ENCODE results near the gene PTPRE. TPM values are rescaled to one million over a fixed set of nuclear protein-coding genes. Genes with fewer than 3 reads are reported as not detected.

Gene PTPRE
- total and polyA plus RNA-seq, 2 of the 4 experiments (the other 2 are of a cell fraction): 0.34 to 0.54 TPM

DNA sequence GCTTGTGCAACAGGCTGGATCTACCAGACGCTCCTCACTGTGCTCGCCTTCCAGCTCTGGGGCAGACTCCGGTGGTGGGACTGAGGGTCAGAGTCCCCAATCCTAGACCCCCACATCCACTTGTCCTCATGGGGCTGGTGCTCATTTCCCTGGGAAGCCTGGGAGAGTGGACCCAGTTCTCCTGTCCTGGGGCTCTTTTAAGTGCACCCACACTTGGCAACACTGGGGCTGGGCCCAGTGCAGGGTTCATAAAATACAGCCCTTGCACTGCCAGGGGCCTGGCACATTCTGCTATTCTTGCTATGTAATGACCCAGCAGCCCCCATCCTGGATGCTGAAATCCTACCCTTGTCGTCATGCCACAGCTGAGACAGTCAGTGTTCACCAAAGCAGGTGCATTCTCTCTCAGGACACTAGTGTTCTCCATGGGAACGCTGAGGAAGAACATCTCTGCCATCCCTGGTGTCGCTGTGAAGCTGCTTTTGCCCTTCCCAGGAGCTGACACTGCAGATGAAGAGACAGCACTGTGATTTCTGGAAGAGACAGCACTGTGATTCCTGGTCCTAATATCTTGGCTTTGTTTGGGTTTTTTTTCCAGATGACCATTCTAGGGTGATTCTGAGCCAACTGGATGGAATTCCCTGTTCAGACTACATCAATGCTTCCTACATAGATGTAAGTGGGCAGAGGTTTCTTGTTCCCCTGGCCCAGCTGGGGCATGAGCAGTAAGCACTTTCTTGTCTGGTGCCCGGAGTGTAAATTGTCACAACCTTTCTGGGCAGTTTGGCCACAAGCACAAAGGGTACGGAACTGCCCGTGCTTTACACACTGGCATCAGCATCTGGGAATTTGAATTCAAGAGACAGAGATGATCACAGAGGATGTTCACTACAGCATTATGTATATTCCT, 153.7 kb downstream of the PTPRE start:
- H3K18ac ChIP-seq (ENCODE audit: low read depth, low read length): no peak overlapping the region
- ChIA-PET POLR2A (ENCODE audit: unreplicated experiment) (no interaction called here), CTCF (no interaction called here)
- H4K20me1 ChIP-seq (ENCODE audit: insufficient read depth, low read length): no peaks in the 10 kb centered on the region
- no peak overlapping the region for H2BK5ac ChIP-seq (ENCODE audit: low read depth, low read length, poor library complexity, severe bottlenecking)
- H2BK15ac ChIP-seq (ENCODE audit: low read depth, low read length): no peak overlapping the region
- ATAC-seq (ENCODE audit: low read depth) (no peak), DNase-seq (no peak)
- no peak overlapping the region for H3K4ac ChIP-seq (ENCODE audit: low read depth, low read length)
- H2AK5ac ChIP-seq (ENCODE audit: low read depth, low read length): no peak overlapping the region
- no peak overlapping the region for H3K23ac ChIP-seq (ENCODE audit: low read depth, low read length)
- 76% methylated on average over 3 of the region's 9 CpGs; no CpG with 5 or more reads in 1 of the 2 experiments for WGBS, 2 experiments (ENCODE audit: extremely low coverage in 2 of 2, insufficient read length in 1 of 2)
- no peak overlapping the region for H4K91ac ChIP-seq (ENCODE audit: insufficient read depth, low read depth, low read length)
- H3K4me2 ChIP-seq (ENCODE audit: low read depth, low read length): no peak overlapping the region
- no peaks in the 10 kb centered on the region for H3K9me3 ChIP-seq (ENCODE audit: control insufficient read depth, insufficient read depth, low read length)
- in situ Hi-C loops (cut with MboI; ENCODE audit: low sequenced_read_pairs): no loop called here
- H3K36me3 ChIP-seq (ENCODE audit: control insufficient read depth, insufficient read depth, low read length): no peaks in the 10 kb centered on the region
- no peaks in the 10 kb centered on the region; the same call in 1 of the 2 replicates for H3K27me3 ChIP-seq (ENCODE audit: control insufficient read depth, insufficient read depth, low read length)
- H4K8ac ChIP-seq (ENCODE audit: low read depth in 2 of 2, low read length in 2 of 2): no peak overlapping the region
- H3K4me3 ChIP-seq (ENCODE audit: insufficient read depth, low read depth, low read length): no peak overlapping the region
- H3K14ac ChIP-seq (replicated peaks; ENCODE audit: low read depth, low read length): no peak overlapping the region
- no peak for TF ChIP-seq NFE2L2 (IDR thresholded peaks at IDR 0.05; ENCODE audit: low read depth, low read length)
- no peak for TF ChIP-seq RCOR1 (IDR thresholded peaks at IDR 0.05; ENCODE audit: insufficient replicate concordance, low read length)
- no peak for TF ChIP-seq MAFK (IDR thresholded peaks at IDR 0.05; ENCODE audit: low read depth, low read length)
- TF ChIP-seq USF2 (IDR thresholded peaks at IDR 0.05; ENCODE audit: low read depth, low read length): no peak
- no peak for TF ChIP-seq CHD1 (IDR thresholded peaks at IDR 0.05; ENCODE audit: low read depth, low read length)
- TF ChIP-seq FOS (IDR thresholded peaks at IDR 0.05; ENCODE audit: low read depth, low read length): no peak
- no peak for TF ChIP-seq MXI1 (IDR thresholded peaks at IDR 0.05; ENCODE audit: borderline replicate concordance, low read depth, low read length)
- H3K9me1 ChIP-seq (ENCODE audit: insufficient read depth, low read length): peaks cover 3% of the 10 kb centered on the region; the same call in 1 of the 2 replicates
- no peak overlapping the region for H2AFZ ChIP-seq (replicated peaks; ENCODE audit: low read length, poor library complexity)
- H3K4me1 ChIP-seq (ENCODE audit: control insufficient read depth, insufficient read depth, low read length): peaks cover 6% of the 10 kb centered on the region
- H4K5ac ChIP-seq (ENCODE audit: low read depth, low read length): no peak overlapping the region
- no peak overlapping the region for H2BK20ac ChIP-seq (ENCODE audit: low read depth, low read length)
- BruUV-seq (replicated peaks): no TSS peak
- no peaks in the 10 kb centered on the region for H3K79me1 ChIP-seq (ENCODE audit: low read depth in 1 of 2, low read length in 2 of 2)
- H2BK120ac ChIP-seq (ENCODE audit: low read depth, low read length): no peak overlapping the region
- H3K9ac ChIP-seq (ENCODE audit: low read depth, low read length): no peak overlapping the region
- dilution Hi-C loops (cut with HindIII; ENCODE audit: low sequenced_read_pairs, unreplicated experiment): no loop called here
- H2AK9ac ChIP-seq (replicated peaks; ENCODE audit: low read depth, low read length, poor library complexity): no peak overlapping the region
- H3K56ac ChIP-seq (ENCODE audit: extremely low read depth, insufficient read depth, low read length): no peak overlapping the region
- intact Hi-C loops (cut with micrococcal nuclease): no loop called here
- no peak overlapping the region for H3K27ac ChIP-seq (ENCODE audit: insufficient read depth, low read length)
